ENCODE results near the gene ZMYND8. TPM values are rescaled to one million over a fixed set of nuclear protein-coding genes. Genes with fewer than 3 reads are reported as not detected.

The ZMYND8 gene
- total and polyA plus RNA-seq, 2 of the 4 experiments (the other 2 are of a cell fraction) = 24.0 to 28.2 TPM

- peak overlapping the region; percentile 69 for H2BK5ac ChIP-seq (ENCODE audit: low read depth, low read length, poor library complexity, severe bottlenecking)
- CTCF ChIA-PET = interaction anchor here (0.8 kb wide), 1 partner anchor 70 kb away, joined by 7 read pairs; no protein-coding TSS in a partner anchor
- peak overlapping the region; percentile 4; the same call in 1 of the 2 replicates for H4K5ac ChIP-seq (ENCODE audit: low read depth, low read length)
- no peak overlapping the region for H2AK9ac ChIP-seq (replicated peaks; ENCODE audit: low read depth, low read length, poor library complexity)
- DNase-seq (peak; percentile 62), ATAC-seq (ENCODE audit: low read depth) (peak; percentile 82)
- no peak overlapping the region for H3K4me2 ChIP-seq (ENCODE audit: low read depth, low read length)
- no peak overlapping the region; the same call in 1 of the 2 replicates for H3K14ac ChIP-seq (replicated peaks; ENCODE audit: low read depth, low read length)
- no peak overlapping the region for H3K56ac ChIP-seq (ENCODE audit: extremely low read depth, insufficient read depth, low read length)
- 0 out of 2 replicates have a peak overlapping the region, but pooled peaks have one; percentile 10 for H2BK120ac ChIP-seq (ENCODE audit: low read depth, low read length)
- no peaks in the 10 kb centered on the region for H3K9me3 ChIP-seq (ENCODE audit: control insufficient read depth, insufficient read depth, low read length)
- peaks cover 4% of the 10 kb centered on the region; the same call in 1 of the 2 replicates for H3K4me1 ChIP-seq (ENCODE audit: control insufficient read depth, insufficient read depth, low read length)
- no peak overlapping the region; the same call in 2 of the 3 replicates for H2BK15ac ChIP-seq (ENCODE audit: low read depth, low read length)
- H3K9ac ChIP-seq (ENCODE audit: low read depth, low read length) = no peak overlapping the region
- no peak overlapping the region for H3K4me3 ChIP-seq (ENCODE audit: insufficient read depth, low read depth, low read length)
- peak overlapping the region; percentile 9; the same call in 1 of the 2 replicates for H3K18ac ChIP-seq (ENCODE audit: low read depth, low read length)
- peaks cover 15% of the 10 kb centered on the region for H3K36me3 ChIP-seq (ENCODE audit: control insufficient read depth, insufficient read depth, low read length)
- peaks cover 39 to 82% of the 10 kb centered on the region in 2 experiments for H3K79me1 ChIP-seq (ENCODE audit: low read depth in 1 of 2, low read length in 2 of 2)
- H2AFZ ChIP-seq (replicated peaks; ENCODE audit: low read length, poor library complexity) = no peak overlapping the region
- POLR2A ChIA-PET (ENCODE audit: unreplicated experiment) = no interaction called here
- no CpG with 5 or more reads among the region's 4 CpGs for WGBS, 2 experiments (ENCODE audit: extremely low coverage in 2 of 2, insufficient read length in 1 of 2)
- H3K4ac ChIP-seq (ENCODE audit: low read depth, low read length) = peak overlapping the region; percentile 50; the same call in 1 of the 2 replicates
- peaks cover 11% of the 10 kb centered on the region for H3K9me1 ChIP-seq (ENCODE audit: insufficient read depth, low read length)
- dilution Hi-C loops (cut with HindIII; ENCODE audit: low sequenced_read_pairs, unreplicated experiment) = no loop called here
- H3K23ac ChIP-seq (ENCODE audit: low read depth, low read length) = no peak overlapping the region; the same call in 1 of the 2 replicates
- in situ Hi-C loops (cut with MboI; ENCODE audit: low sequenced_read_pairs) = no loop called here
- intact Hi-C loops (cut with micrococcal nuclease) = no loop called here
- H3K27ac ChIP-seq (ENCODE audit: insufficient read depth, low read length) = peak overlapping the region; percentile 0; the same call in 1 of the 2 replicates
- H4K8ac ChIP-seq (ENCODE audit: low read depth in 2 of 2, low read length in 2 of 2) = peak overlapping the region in 1 of 2 experiments; percentile 60; a peak in 1 of 4 replicates
- BruUV-seq (replicated peaks) = no TSS peak
- no peak overlapping the region for H2BK20ac ChIP-seq (ENCODE audit: low read depth, low read length)
- no peaks in the 10 kb centered on the region for H3K27me3 ChIP-seq (ENCODE audit: control insufficient read depth, insufficient read depth, low read length)
- no peaks in the 10 kb centered on the region for H4K20me1 ChIP-seq (ENCODE audit: insufficient read depth, low read length)
- H4K91ac ChIP-seq (ENCODE audit: insufficient read depth, low read depth, low read length) = no peak overlapping the region
- TF ChIP-seq NFE2L2 (IDR thresholded peaks at IDR 0.05; ENCODE audit: low read depth, low read length) (no peak), MXI1 (IDR thresholded peaks at IDR 0.05; ENCODE audit: borderline replicate concordance, low read depth, low read length) (no peak), MAZ (IDR thresholded peaks at IDR 0.05; ENCODE audit: borderline replicate concordance, low read depth, low read length) (no peak), POLR2A (IDR thresholded peaks at IDR 0.05; ENCODE audit: low read depth, low read length) (no peak), RCOR1 (IDR thresholded peaks at IDR 0.05; ENCODE audit: insufficient replicate concordance, low read length) (no peak), RAD21 (IDR thresholded peaks at IDR 0.05; ENCODE audit: low read length) (no peak)
- peak overlapping the region; percentile 70; the same call in 1 of the 2 replicates for H2AK5ac ChIP-seq (ENCODE audit: low read depth, low read length)
Measured at GRCh38 chr20:47343007-47343472, 13.5 kb downstream of the ZMYND8 start.

Data from IMR-90 (cell line).